GM18507 (cell line): ENCODE measurements around the gene MTSS2.
"Not testable (repeated sequence)": the region's sequence is repeated elsewhere in the genome, so short reads cannot be mapped to it uniquely, and the experiment has no call there.

Experiments used
- DNase-seq: peaks from one replicate; pipeline ENCODE4 v3.0.0; 2011; ENCODE audit warnings: low read depth; ENCODE audit not compliant: insufficient read length; ENCODE audit errors: extremely low spot score
- FAIRE-seq: peaks from 2 replicates; lab custom pipeline; 2011; peaks lifted over from hg19 to GRCh38; lab: Jason Lieb, UNC

Gene MTSS2

GRCh38 chr16:70678121-70678897 lies 7.5 kb downstream of the MTSS2 start:
- no peak for FAIRE-seq

GRCh38 chr16:70677499-70678120 lies 8.2 kb downstream of the MTSS2 start:
- FAIRE-seq (no peak), DNase-seq (no peak)

More at GRCh38 chr16:70678121-70678897, 7.5 kb downstream of the MTSS2 start:
- no peak for DNase-seq

DNA sequence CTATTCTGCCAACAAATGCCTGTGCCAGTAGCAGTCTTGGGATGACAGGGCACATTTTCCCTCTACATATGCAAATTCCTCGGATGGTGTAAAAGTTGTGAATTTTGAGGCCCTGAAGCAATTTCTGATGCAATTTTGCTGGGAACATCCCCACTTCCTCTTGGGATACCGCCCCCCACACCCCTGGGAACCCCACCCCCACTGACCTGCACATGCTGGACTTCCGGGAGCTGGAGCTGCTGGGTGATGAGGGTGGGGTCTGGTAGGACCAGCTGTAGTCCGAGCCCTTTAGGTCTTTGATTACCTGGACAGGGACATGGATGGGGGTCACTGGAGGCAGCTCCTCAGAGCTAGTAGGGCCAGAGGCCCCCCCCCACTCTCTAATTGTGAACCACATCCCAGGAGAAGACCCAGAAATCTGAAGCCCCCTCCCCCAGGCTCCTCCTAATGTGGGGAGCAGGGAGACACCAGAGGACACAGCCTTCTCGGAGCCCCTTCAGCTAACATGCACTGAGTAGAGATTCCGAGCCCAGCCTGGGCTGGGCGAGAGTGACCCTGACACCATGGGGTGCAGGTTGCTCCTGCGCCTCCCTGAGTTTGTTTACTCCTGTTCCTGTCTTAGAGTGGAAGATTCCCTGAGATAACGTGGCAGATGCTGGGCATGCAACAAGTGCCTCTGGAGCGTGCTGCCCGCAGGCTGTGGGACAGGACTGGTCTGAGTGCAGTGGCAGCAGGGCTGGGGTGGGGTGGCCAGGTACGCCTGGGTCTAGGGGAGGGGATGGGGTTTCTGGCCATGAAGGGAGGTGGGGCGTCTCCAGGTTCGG lies 9.0 kb downstream of the MTSS2 start:
- no peak for DNase-seq
- FAIRE-seq = no peak

GRCh38 chr16:70675851-70676513 lies 9.9 kb downstream of the MTSS2 start:
- FAIRE-seq (no peak), DNase-seq (no peak)

- FAIRE-seq = no peak
- no peak for DNase-seq
Measured at GRCh38 chr16:70674221-70675014, 11.4 kb downstream of the MTSS2 start.

DNA sequence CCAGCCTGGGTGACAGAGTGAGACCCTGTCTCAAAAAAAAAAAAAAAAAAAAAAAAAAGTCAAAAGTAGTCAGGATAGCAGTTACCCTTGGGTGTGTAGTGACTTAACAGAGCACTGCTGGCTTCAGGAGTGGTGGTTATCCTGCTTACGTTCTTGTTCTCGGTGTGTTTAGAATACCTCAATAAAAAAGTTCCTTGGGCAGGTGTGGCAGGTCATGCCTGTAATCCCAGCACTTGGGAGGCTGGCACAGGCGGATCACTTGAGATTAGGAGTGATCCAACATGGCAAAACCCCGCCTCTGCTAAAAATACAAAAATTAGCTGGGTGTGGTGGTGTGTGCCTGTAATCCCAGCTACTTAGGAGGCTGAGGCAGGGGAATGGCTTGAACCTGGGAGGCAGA lies 14.9 kb downstream of the MTSS2 start:
- DNase-seq, FAIRE-seq: not testable (repeated sequence)

DNA sequence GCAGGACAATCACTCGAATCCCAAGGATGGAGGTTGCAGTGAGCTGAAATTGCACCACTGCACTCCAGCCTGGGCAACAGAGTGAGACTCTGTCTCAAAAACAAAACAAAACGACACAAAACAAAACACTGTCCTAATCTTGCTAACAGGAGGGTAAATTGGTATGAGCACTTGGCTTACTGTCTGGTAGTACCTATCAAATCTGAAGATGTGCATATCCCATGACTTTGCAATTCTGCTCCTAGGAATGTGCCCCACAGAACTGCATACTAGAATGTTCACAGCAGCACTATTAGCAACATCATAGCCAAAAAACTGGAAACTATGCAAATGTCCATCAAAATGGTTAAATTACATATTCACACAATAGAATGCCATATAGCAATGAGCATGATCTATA lies 15.7 kb downstream of the MTSS2 start:
- DNase-seq (no peak), FAIRE-seq (no peak)

DNA sequence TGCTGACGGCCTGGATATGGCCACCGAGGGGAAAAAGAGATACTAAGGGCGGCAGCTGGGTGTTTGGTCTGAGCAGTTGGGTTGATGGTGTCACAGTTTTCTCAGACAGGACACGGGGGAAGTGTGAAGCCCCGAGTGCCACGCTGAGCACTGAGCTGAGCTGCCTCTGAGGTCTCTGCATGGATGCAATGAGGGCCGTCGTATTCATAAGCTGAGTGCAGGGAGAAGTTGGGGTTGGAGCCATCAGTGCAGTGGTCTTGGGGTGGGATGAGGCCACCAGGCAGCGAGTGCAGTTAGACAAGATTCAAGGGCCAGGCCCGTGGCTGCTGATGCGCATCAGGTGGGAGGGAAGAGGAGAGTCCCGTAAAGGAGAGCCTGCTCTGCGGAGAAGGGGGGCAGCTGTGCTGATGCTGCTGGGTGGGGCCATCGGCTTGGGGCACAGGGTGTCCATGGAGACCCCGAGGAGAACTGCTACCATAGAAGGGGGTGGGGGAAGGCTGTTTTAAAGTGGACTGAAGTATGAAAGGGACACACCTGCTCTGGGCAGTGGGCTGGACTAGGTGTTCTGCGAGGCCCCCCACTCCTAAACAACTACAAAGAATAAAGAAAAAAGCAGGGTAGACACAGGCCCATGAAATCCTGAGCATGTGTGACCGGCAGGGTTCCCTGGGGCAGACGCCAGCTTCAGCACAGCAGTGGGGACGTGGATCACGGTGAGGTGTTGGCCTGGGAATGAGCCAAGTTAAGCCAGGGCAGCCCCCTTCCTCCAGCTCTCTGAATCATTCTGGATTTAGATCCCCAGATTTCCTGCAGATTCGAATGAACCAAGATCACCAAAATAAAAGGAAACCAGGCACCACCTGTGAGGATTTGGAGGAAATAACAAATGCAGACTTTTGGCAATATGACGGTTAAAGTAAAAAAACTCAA lies 19.8 kb downstream of the MTSS2 start:
- FAIRE-seq (no peak), DNase-seq (no peak)

DNA sequence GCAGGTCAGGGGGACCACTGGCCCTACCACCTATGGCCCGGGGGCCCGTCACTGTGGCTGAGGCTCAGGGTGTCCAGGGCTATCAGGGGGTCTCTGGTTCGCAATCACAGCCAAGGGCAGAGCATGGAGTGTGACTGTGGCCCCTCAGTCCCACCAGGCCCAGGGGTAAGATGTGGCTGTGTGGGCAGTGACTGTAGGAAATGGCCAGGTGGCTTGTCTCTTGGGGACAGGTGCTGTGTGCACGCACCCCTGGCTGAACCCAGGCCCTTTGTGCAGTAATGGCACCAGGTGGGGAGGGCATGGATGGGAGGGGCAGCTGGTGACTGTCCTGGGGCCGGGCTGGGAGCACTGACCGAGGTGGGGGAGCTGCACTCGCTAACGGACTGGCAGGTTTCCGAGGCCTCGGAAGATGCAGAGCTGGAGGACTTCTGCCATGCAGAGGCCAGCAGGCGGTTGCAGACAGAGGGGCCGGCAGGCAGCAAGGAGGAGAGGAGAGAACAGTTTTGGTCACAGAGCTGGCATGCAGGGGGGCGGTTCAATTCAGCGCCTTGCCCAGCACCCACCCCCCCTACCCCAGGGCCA lies 20.6 kb downstream of the MTSS2 start:
- FAIRE-seq = no peak
- no peak for DNase-seq

GRCh38 chr16:70664325-70665112 lies 21.3 kb downstream of the MTSS2 start:
- DNase-seq (no peak), FAIRE-seq (no peak)

DNA sequence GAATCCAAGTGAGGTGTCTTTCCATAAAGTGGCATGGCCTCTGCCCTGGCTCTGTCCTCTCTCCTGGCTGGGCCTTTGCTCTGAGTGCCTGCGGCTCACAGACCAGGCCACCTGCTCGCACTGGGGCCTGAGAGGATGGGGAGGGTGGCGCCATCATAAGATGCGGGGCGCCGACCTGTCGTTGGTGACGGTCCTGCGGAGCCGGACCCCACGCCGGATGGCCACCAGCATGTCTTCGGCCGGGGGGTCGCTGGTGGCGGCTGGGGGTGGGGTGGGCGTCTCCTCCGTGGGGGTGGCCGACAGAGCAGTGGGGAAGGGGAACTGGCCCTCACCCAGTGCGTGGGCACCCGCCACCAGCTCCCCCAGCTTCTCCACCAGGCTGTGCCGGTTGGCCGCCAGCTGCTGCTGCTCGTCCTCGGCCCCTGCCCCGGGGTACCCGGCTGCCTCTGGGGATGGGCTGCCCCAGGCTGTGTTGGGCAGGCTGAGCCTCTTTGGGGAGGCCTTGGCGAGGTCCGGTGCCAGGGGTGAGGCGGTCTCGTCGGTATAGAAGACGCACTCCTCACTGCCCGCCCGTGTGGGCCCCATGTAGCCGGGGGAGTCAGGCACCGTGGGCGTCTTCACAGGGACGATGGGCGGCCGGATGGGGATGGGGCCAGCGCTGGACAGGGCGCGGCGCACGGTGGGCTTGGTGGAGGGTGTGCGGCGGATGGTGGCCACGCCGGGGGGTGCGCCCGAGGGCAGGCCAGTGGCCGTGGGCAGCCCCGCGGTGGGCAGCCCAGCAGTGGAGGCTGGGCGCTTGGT lies 22.1 kb downstream of the MTSS2 start:
- no peak for DNase-seq
- FAIRE-seq = no peak

DNA sequence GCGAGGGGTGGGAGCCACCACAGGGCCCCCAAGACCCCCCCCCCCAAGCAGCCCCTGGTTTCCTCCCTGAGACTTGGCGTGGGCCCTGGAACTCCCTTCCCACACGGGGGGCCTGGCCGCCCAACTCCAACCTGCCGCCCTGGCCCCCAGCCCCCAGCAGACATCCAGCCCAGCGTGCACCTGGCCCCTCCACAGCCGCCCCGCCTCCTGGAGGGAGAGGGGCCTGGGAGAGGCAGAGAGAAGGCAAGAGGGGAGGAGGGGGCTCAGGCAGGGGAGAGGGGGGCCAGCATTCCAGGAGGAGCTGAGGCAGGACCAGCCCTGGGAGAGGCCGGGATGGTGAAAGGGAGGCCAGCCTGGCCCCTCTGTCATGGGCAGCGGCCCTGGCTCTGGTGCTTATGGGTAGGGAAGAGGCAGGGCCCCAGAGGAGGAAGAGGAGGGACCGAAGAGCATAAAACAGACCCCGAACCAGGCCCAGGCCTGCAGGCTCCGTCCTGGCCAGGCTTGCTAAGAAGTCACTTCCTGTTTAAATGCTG lies 22.8 kb downstream of the MTSS2 start:
- DNase-seq (no peak), FAIRE-seq (no peak)

- FAIRE-seq (no peak), DNase-seq (no peak)
Measured at GRCh38 chr16:70661918-70662641, 23.8 kb downstream of the MTSS2 start.

DNA sequence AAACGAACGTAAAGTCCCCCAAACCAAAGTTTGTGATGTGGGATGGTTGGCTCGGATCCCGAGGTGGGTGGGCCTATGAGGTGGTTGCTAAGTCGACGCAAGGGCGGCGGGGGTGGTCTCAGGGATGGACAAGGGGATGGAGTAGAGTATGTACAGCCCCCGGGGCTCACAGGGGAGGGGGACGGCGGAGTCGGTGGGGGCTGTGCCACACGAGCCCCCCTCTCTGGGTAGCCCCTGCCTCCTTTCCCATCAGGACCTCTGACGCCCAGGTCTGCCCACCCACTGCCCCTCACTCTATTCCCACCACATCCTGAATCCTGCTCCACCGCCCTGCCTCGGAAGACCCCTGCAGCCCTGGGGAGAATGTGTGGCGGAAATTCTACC lies 24.3 kb downstream of the MTSS2 start:
- no peak for FAIRE-seq
- DNase-seq = no peak

DNA sequence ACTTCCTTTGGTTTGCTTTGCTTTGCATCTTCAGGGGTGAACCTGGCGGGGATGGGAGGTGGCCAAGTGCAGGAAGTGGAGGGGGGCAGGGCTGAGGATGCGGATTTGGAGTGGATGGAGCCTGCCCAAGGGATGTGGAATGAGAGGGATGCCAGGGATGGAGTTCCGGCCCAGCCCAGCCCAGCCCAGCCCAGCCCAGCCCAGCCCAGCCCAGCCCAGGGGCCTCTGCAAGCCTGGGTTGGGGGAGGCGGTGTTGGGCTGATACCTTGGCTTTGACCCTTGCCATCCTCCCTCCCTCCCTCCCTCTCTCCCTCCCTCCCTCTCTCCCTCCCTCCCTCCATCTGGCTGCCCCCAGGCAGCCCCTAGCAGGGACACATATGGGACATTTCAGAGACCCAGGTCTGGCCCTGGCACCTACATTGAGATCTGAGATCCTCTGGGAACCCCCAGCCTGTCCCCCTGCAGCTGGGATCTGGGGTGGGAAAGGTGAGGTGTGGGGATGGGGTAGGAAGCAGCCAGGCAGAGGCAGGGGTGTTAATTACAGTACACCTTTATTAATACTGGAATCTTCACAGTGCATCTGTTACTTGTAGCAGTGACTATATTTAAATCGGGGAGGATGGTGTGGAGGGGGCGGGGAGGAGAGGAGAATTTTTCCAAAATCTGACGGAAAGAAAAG lies 25.0 kb downstream of the MTSS2 start:
- FAIRE-seq (no peak), DNase-seq (no peak)
